Muscle of arm (tissue), 12 donors: ENCODE results near the gene HERPUD1. TPM values are rescaled to one million over a fixed set of nuclear protein-coding genes. Genes with fewer than 3 reads are reported as not detected.
"Not testable (repeated sequence)": the region's sequence is repeated elsewhere in the genome, so short reads cannot be mapped to it uniquely, and the experiment has no call there.

ENCODE experiments used
- DNase-seq: peaks from one replicate; pipeline ENCODE4 v3.0.0-alpha.2; 2013
- polyA plus RNA-seq, 12 donors: library from polyadenylated mRNA; unstranded; fragments of 120-200 nt; gene quantifications; one replicate each; pipeline ENCODE4 v1.2.1, GENCODE V29; 2013; ENCODE audit not compliant: insufficient read length in 12 of 12

HERPUD1 gene
- polyA plus RNA-seq, 12 donors: 62.1 to 104 (median 84.3) TPM; not detected in 1

- DNase-seq: no peak
Measured at GRCh38 chr16:56977216-56977615, 45.3 kb downstream of the HERPUD1 start.

GRCh38 chr16:56977823-56978430 lies 46.0 kb downstream of the HERPUD1 start:
- DNase-seq: no peak

- DNase-seq: no peak
Measured at GRCh38 chr16:56980201-56980535, 48.2 kb downstream of the HERPUD1 start.

GRCh38 chr16:56980792-56981724 lies 49.1 kb downstream of the HERPUD1 start:
- DNase-seq: no peak

GRCh38 chr16:56981729-56982271 lies 49.9 kb downstream of the HERPUD1 start:
- DNase-seq: no peak

- no peak for DNase-seq
Measured at GRCh38 chr16:56982695-56983094, 50.8 kb downstream of the HERPUD1 start.

- no peak for DNase-seq
Measured at GRCh38 chr16:56983211-56983751, 51.3 kb downstream of the HERPUD1 start.

GRCh38 chr16:56984639-56985038 lies 52.7 kb downstream of the HERPUD1 start:
- no peak for DNase-seq

GRCh38 chr16:56985288-56985961 lies 53.5 kb downstream of the HERPUD1 start:
- no peak for DNase-seq

- no peak for DNase-seq
Measured at GRCh38 chr16:56985962-56986360, 54.0 kb downstream of the HERPUD1 start.

GRCh38 chr16:56986361-56986760 lies 54.4 kb downstream of the HERPUD1 start:
- no peak for DNase-seq

- not testable (repeated sequence) for DNase-seq
Measured at GRCh38 chr16:56986908-56987307, 55.0 kb downstream of the HERPUD1 start.

- no peak for DNase-seq
Measured at GRCh38 chr16:56987692-56988091, 55.8 kb downstream of the HERPUD1 start.

- DNase-seq: no peak
Measured at GRCh38 chr16:56988161-56988947, 56.4 kb downstream of the HERPUD1 start.

- DNase-seq: peak; percentile 78
Measured at GRCh38 chr16:56988948-56989945, 57.3 kb downstream of the HERPUD1 start, which contains the start of gene NLRC5. Gene NLRC5, plus strand, starts transcription at chr16:56989557. Its CDS starts 31,156 bp downstream, at chr16:57020713.

GRCh38 chr16:56989988-56990387 lies 58.0 kb downstream of the HERPUD1 start:
- DNase-seq: no peak

- no peak for DNase-seq
Measured at GRCh38 chr16:56990407-56991286, 58.7 kb downstream of the HERPUD1 start.

GRCh38 chr16:56992431-56992830 lies 60.5 kb downstream of the HERPUD1 start:
- not testable (repeated sequence) for DNase-seq

GRCh38 chr16:56993204-56993603 lies 61.3 kb downstream of the HERPUD1 start:
- DNase-seq: no peak
